ENCODE results near the gene SPON2.
"Not testable (repeated sequence)": the region's sequence is repeated elsewhere in the genome, so short reads cannot be mapped to it uniquely, and the experiment has no call there.

Gene SPON2

GRCh38 chr4:1139860-1140259 lies 32.5 kb downstream of the SPON2 start:
- no peak for DNase-seq

- no peak for DNase-seq
Observed at GRCh38 chr4:1137850-1138249, 34.5 kb downstream of the SPON2 start.

- DNase-seq = peak in 1 of 2 donors; percentile 42
Observed at GRCh38 chr4:1137063-1137776, 35.2 kb downstream of the SPON2 start.

- no peak for DNase-seq
Observed at GRCh38 chr4:1136048-1136447, 36.3 kb downstream of the SPON2 start.

- DNase-seq = no peak
Observed at GRCh38 chr4:1133033-1133432, 39.4 kb downstream of the SPON2 start.

GRCh38 chr4:1130316-1131186 lies 41.8 kb downstream of the SPON2 start:
- DNase-seq = peak; percentile 78 to 83

GRCh38 chr4:1126506-1126905 lies 45.9 kb downstream of the SPON2 start:
- no peak for DNase-seq

- not testable (repeated sequence) for DNase-seq
Observed at GRCh38 chr4:1125466-1125865, 46.9 kb downstream of the SPON2 start.

- no peak for DNase-seq
Observed at GRCh38 chr4:1124818-1125217, 47.6 kb downstream of the SPON2 start.

- DNase-seq = no peak
Observed at GRCh38 chr4:1122505-1122904, 49.9 kb downstream of the SPON2 start.

All from CD4-positive, alpha-beta T cell treated with Interleukin-4 for 1 hour (primary cell).